HEK293 (cell line): Measurements from ENCODE around the gene BID.

ENCODE experiments used
- CTCF ChIA-PET: fragments of 350-600 bp; formaldehyde crosslinking; extraction: SDS; loops from one replicate; lab custom pipeline; 2021; ENCODE audit warnings: antibody characterized with exemption; lab: Yijun Ruan, JAX
- POLR2A ChIA-PET: fragments of 300-600 bp; formaldehyde crosslinking; extraction: SDS; loops from one replicate; lab custom pipeline; 2020; ENCODE audit warnings: antibody characterized with exemption, inconsistent platforms; lab: Yijun Ruan, JAX
- H3K27ac ChIP-seq: fragments of 200-500 bp; sonication (Bioruptor generic); 2 replicates; pipeline ENCODE4 v1.5.1; 2014; ENCODE audit warnings: low read depth, low read length, control low read depth, inconsistent platforms; ENCODE audit errors: extremely low read depth
- H3K36me3 ChIP-seq, 2 experiments: fragments of 200-500 bp in 1 of 2; sonication (Bioruptor generic) in 1 of 2; 1 replicate in 1 of 2; 2 replicates in 1 of 2; pipeline ENCODE4 v1.5.1; 2014 to 2017; ENCODE audit warnings: inconsistent platforms in 2 of 2, low read length in 2 of 2; ENCODE audit not compliant: control insufficient read depth in 2 of 2, insufficient read depth in 1 of 2
- H3K4me1 ChIP-seq: fragments of 200-500 bp; sonication (Bioruptor generic); 2 replicates; pipeline ENCODE4 v1.5.1; 2014; ENCODE audit warnings: mild to moderate bottlenecking, low read length, inconsistent platforms; ENCODE audit not compliant: control insufficient read depth, insufficient read depth
- H3K4me3 ChIP-seq: 2 replicates; pipeline ENCODE4 v1.5.1; 2011; ENCODE audit warnings: low read depth, mild to moderate bottlenecking, control low read depth, low read length, moderate library complexity
- H3K9me3 ChIP-seq: fragments of 200-500 bp; sonication (Bioruptor generic); 2 replicates; pipeline ENCODE4 v1.5.1; 2014; ENCODE audit warnings: low read depth, low read length, inconsistent platforms; ENCODE audit not compliant: control insufficient read depth, insufficient read depth
- HOXA7 ChIP-seq: sonication (generic); formaldehyde crosslinking; IDR thresholded peaks from 2 replicates; pipeline ENCODE4 v1.8.1; 2022; ENCODE audit warnings: missing genetic modification reagents, borderline replicate concordance
- IKZF3 ChIP-seq: fragments of 450-650 bp; IDR thresholded peaks from 2 replicates; pipeline ENCODE4 v1.5.0; 2018; ENCODE audit warnings: missing biosample characterization, mild to moderate bottlenecking, missing genetic modification characterization, moderate library complexity
- KLF7 ChIP-seq: fragments of 450-650 bp; formaldehyde crosslinking; IDR thresholded peaks from 2 replicates; pipeline ENCODE4 v1.5.1; 2016; ENCODE audit warnings: missing biosample characterization, missing genetic modification characterization, borderline replicate concordance
- KLF8 ChIP-seq: fragments of 450-650 bp; formaldehyde crosslinking; IDR thresholded peaks from 2 replicates; pipeline ENCODE4 v1.5.1; 2016; ENCODE audit warnings: missing biosample characterization, missing genetic modification characterization
- MYNN ChIP-seq: fragments of 450-650 bp; formaldehyde crosslinking; IDR thresholded peaks from 2 replicates; pipeline ENCODE4 v1.5.1; 2016; ENCODE audit warnings: missing biosample characterization, missing genetic modification characterization, borderline replicate concordance
- YY1 ChIP-seq: fragments of 450-650 bp; formaldehyde crosslinking; IDR thresholded peaks from 2 replicates; pipeline ENCODE4 v1.5.1; 2018; ENCODE audit warnings: missing biosample characterization, missing genetic modification characterization
- ZNF174 ChIP-seq: fragments of 450-650 bp; formaldehyde crosslinking; IDR thresholded peaks from 2 replicates; pipeline ENCODE4 v1.5.0; 2017; ENCODE audit warnings: missing biosample characterization, mild to moderate bottlenecking, missing genetic modification characterization
- ZNF175 ChIP-seq: fragments of 450-650 bp; formaldehyde crosslinking; IDR thresholded peaks from 2 replicates; pipeline ENCODE4 v1.5.1; 2016; ENCODE audit warnings: missing biosample characterization, missing genetic modification characterization
- ZNF2 ChIP-seq: fragments of 450-650 bp; formaldehyde crosslinking; IDR thresholded peaks from 2 replicates; pipeline ENCODE4 v1.5.1; 2016; ENCODE audit warnings: missing biosample characterization, missing genetic modification characterization
- ZNF324 ChIP-seq: fragments of 450-650 bp; formaldehyde crosslinking; IDR thresholded peaks from 2 replicates; pipeline ENCODE4 v1.5.1; 2016; ENCODE audit warnings: missing biosample characterization, missing genetic modification characterization
- ZNF510 ChIP-seq: fragments of 450-650 bp; formaldehyde crosslinking; IDR thresholded peaks from 2 replicates; pipeline ENCODE4 v1.5.1; 2018; ENCODE audit warnings: mild to moderate bottlenecking, missing genetic modification characterization, missing biosample characterization; ENCODE audit not compliant: insufficient replicate concordance
- ZNF549 ChIP-seq: fragments of 450-650 bp; IDR thresholded peaks from 2 replicates; pipeline ENCODE4 v1.5.1; 2018; ENCODE audit warnings: missing biosample characterization, missing genetic modification characterization, mild to moderate bottlenecking, inconsistent platforms, moderate library complexity
- ZNF558 ChIP-seq: fragments of 450-650 bp; formaldehyde crosslinking; IDR thresholded peaks from 2 replicates; pipeline ENCODE4 v1.5.1; 2016; ENCODE audit warnings: missing biosample characterization, missing genetic modification characterization
- ZNF747 ChIP-seq: fragments of 450-650 bp; formaldehyde crosslinking; IDR thresholded peaks from 2 replicates; pipeline ENCODE4 v1.5.1; 2016; ENCODE audit warnings: missing biosample characterization, missing genetic modification characterization
- ZNF777 ChIP-seq: fragments of 450-650 bp; formaldehyde crosslinking; IDR thresholded peaks from 2 replicates; pipeline ENCODE4 v1.5.1; 2017; ENCODE audit warnings: missing biosample characterization, missing genetic modification characterization, borderline replicate concordance
- ZNF791 ChIP-seq: fragments of 450-650 bp; formaldehyde crosslinking; IDR thresholded peaks from 2 replicates; pipeline ENCODE4 v1.5.1; 2016; ENCODE audit warnings: missing biosample characterization, missing genetic modification characterization
- ZSCAN16 ChIP-seq: fragments of 450-650 bp; formaldehyde crosslinking; IDR thresholded peaks from 2 replicates; pipeline ENCODE4 v1.5.1; 2016; ENCODE audit warnings: missing biosample characterization, missing genetic modification characterization
- TF ChIP-seq, protein P1 (sequence below): fragments of 450-650 bp; formaldehyde crosslinking; IDR thresholded peaks from 2 replicates; pipeline ENCODE4 v1.5.1; 2017; ENCODE audit warnings: missing biosample characterization, mild to moderate bottlenecking, missing genetic modification characterization, moderate library complexity
- TF ChIP-seq, protein P2 (sequence below): fragments of 450-650 bp; formaldehyde crosslinking; IDR thresholded peaks from 2 replicates; pipeline ENCODE4 v1.5.1; 2016; ENCODE audit warnings: missing biosample characterization, missing genetic modification characterization
- TF ChIP-seq, protein P3 (sequence below): fragments of 450-650 bp; formaldehyde crosslinking; IDR thresholded peaks from 2 replicates; pipeline ENCODE4 v1.5.1; 2016; ENCODE audit warnings: missing biosample characterization, missing genetic modification characterization
- TF ChIP-seq, protein P4 (sequence below): sonication (generic); formaldehyde crosslinking; IDR thresholded peaks from 2 replicates; pipeline ENCODE4 v1.8.1; 2022; ENCODE audit warnings: mild to moderate bottlenecking, moderate library complexity, missing genetic modification reagents
- TF ChIP-seq, protein P5 (sequence below): fragments of 450-650 bp; formaldehyde crosslinking; optimal IDR thresholded peaks from 2 replicates; pipeline ENCODE3; 2016; ENCODE audit warnings: missing biosample characterization, mild to moderate bottlenecking, missing genetic modification characterization

BID gene

DNA sequence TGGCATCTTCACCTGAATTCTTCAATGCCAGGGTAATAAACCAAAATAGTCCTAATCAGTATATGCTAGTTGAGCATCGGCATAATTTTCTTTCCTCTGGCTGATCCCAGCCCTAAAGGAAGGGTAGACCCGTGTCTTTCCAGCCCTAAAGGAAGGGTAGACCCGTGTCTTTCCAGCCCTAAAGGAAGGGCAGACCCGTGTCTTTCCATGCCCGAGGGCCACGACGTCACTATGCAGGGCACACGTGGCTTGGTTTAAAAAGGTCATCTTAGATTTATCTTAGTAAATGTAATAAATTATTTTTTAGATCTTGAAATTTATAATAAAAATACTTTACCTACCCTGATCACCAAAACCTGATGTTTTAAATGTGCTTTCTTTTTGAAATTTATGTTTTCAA is 45.5 kb downstream of the BID start:
- TF ChIP-seq ZNF747 (tag by site-specific recombination), result no peak
- no peak for TF ChIP-seq ZNF2 (tag by site-specific recombination)
- no peak for TF ChIP-seq HOXA7 (CRISPR knock-in tag)
- TF ChIP-seq, protein P1, sequence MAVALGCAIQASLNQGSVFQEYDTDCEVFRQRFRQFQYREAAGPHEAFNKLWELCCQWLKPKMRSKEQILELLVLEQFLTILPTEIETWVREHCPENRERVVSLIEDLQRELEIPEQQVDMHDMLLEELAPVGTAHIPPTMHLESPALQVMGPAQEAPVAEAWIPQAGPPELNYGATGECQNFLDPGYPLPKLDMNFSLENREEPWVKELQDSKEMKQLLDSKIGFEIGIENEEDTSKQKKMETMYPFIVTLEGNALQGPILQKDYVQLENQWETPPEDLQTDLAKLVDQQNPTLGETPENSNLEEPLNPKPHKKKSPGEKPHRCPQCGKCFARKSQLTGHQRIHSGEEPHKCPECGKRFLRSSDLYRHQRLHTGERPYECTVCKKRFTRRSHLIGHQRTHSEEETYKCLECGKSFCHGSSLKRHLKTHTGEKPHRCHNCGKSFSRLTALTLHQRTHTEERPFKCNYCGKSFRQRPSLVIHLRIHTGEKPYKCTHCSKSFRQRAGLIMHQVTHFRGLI (tag by site-specific recombination), result no peak
- ChIA-PET POLR2A (no interaction called here), CTCF (interaction anchor here (0.5 to 2.4 kb wide), 3 partner anchors 13 to 193 kb away, joined by 3 to 21 read pairs (median 4); no protein-coding TSS in a partner anchor)
- no peaks in the 10 kb centered on the region for H3K9me3 ChIP-seq
- H3K36me3 ChIP-seq, result peaks cover 0 to 65% of the 10 kb centered on the region in 2 experiments; a peak in 1 of 3 replicates
- no peak overlapping the region for H3K27ac ChIP-seq
- H3K4me3 ChIP-seq, result no peak overlapping the region
- 0 out of 2 replicates have a peak, but pooled peaks cover 4% of the 10 kb centered on the region for H3K4me1 ChIP-seq

DNA sequence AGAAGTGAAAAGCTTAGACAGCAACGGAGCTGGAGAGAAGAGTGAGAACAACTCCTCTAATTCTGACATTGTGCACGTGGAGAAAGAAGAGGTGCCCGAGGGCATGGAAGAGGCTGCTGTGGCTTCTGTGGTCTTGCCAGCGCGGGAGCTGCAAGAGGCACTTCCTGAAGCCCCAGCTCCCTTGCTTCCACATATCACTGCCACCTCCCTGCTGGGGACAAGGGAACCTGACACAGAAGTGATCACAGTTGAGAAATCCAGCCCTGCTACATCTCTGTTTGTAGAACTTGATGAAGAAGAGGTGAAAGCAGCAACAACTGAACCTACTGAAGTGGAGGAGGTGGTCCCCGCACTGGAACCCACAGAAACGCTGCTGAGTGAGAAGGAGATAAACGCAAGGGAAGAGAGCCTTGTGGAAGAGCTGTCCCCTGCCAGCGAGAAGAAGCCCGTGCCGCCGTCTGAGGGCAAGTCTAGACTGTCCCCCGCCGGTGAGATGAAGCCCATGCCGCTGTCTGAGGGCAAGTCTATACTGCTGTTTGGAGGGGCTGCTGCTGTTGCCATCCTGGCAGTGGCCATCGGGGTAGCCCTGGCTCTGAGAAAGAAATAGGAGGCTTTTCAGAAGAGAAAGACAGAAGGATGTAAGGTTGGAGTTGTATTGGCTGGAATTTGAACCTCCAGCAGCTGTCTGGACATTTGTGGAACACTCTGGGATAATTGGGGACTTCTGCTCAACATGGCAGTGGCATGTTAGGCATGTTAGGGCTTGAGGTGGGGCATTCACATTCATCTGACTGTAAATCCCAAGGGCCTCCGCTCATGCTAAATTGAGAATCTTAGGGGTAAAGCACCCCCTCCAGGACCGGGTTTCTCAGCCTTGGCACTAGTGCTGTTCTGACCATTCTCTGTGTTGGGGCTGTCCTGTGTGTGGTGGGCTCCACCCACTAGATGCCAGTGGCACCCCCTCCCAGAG is 47.1 kb downstream of the BID start:
- Histone ChIP-seq H3K4me3 (no peak overlapping the region), H3K9me3 (no peaks in the 10 kb centered on the region), H3K4me1 (0 out of 2 replicates have a peak, but pooled peaks cover 4% of the 10 kb centered on the region), H3K27ac (no peak overlapping the region), H3K36me3 (peaks cover 0 to 49% of the 10 kb centered on the region in 2 experiments; a peak in 1 of 3 replicates)
- TF ChIP-seq ZNF174 (tag by site-specific recombination), result no peak
- no peak for TF ChIP-seq ZNF558 (tag by site-specific recombination)
- no peak for TF ChIP-seq ZNF549 (tag by site-specific recombination)
- no peak for TF ChIP-seq ZNF175 (tag by site-specific recombination)
- TF ChIP-seq KLF7, result no peak
- no peak for TF ChIP-seq KLF8
- no peak for TF ChIP-seq ZNF791 (tag by site-specific recombination)
- ChIA-PET CTCF (interaction anchor here (0.7 to 1.5 kb wide), 2 partner anchors 14 to 420 kb away, joined by 3 to 5 read pairs; no protein-coding TSS in a partner anchor), POLR2A (no interaction called here)

DNA sequence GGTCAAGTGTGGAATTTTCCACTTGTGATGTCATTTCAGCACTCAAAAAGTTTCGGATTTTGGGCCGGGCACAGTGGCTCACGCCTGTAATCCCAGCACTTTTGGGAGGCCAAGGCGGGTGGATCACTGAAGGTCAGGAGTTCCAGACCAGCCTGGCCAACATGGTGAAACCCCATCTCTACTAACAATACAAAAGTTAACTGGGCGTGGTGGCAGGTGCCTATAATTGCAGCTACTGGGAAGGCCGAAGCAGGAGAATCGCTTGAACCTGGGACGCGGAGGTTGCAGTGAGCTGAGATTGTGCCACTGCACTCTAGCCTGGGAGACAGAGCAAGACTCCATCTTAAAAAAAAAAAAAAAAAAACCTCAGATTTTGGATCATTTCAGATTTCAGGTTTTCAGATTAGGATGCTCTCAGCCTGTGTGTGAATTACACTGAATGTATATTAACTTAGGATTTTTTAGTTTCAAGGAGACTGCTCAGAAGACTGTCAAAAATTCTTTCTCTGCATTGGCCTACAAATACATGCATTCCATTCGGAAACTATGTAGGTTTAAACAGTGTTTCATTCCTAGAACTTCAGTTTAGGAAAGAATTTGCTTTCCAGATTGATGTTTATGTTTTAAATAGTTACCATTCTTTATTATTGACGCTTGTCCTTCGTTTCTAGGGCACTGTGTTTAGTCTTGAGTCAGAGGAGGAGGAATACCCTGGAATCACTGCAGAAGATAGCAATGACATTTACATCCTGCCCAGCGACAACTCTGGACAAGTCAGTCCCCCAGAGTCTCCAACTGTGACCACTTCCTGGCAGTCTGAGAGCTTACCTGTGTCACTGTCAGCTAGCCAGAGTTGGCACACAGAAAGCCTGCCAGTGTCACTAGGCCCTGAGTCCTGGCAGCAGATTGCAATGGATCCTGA is 48.0 kb downstream of the BID start:
- peaks cover 0 to 40% of the 10 kb centered on the region in 2 experiments; a peak in 1 of 3 replicates for H3K36me3 ChIP-seq
- H3K9me3 ChIP-seq, result no peaks in the 10 kb centered on the region
- ChIA-PET CTCF (interaction anchor here (0.7 to 1.5 kb wide), 2 partner anchors 15 to 421 kb away, joined by 3 to 5 read pairs; no protein-coding TSS in a partner anchor), POLR2A (no interaction called here)
- H3K27ac ChIP-seq, result no peak overlapping the region
- H3K4me1 ChIP-seq, result 0 out of 2 replicates have a peak, but pooled peaks cover 4% of the 10 kb centered on the region
- no peak overlapping the region for H3K4me3 ChIP-seq
- no peak for TF ChIP-seq ZNF777
- TF ChIP-seq IKZF3 (tag by site-specific recombination), result no peak
- TF ChIP-seq ZNF510 (tag by site-specific recombination), result no peak
- no peak for TF ChIP-seq ZSCAN16 (tag by site-specific recombination)
- TF ChIP-seq MYNN (tag by site-specific recombination), result no peak
- TF ChIP-seq ZNF324 (tag by site-specific recombination), result no peak
- TF ChIP-seq, protein P2, sequence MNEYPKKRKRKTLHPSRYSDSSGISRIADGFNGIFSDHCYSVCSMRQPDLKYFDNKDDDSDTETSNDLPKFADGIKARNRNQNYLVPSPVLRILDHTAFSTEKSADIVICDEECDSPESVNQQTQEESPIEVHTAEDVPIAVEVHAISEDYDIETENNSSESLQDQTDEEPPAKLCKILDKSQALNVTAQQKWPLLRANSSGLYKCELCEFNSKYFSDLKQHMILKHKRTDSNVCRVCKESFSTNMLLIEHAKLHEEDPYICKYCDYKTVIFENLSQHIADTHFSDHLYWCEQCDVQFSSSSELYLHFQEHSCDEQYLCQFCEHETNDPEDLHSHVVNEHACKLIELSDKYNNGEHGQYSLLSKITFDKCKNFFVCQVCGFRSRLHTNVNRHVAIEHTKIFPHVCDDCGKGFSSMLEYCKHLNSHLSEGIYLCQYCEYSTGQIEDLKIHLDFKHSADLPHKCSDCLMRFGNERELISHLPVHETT (tag by site-specific recombination), result no peak
- TF ChIP-seq, protein P3, sequence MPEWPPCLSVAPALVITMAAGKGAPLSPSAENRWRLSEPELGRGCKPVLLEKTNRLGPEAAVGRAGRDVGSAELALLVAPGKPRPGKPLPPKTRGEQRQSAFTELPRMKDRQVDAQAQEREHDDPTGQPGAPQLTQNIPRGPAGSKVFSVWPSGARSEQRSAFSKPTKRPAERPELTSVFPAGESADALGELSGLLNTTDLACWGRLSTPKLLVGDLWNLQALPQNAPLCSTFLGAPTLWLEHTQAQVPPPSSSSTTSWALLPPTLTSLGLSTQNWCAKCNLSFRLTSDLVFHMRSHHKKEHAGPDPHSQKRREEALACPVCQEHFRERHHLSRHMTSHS (tag by site-specific recombination), result no peak
- TF ChIP-seq, protein P4, sequence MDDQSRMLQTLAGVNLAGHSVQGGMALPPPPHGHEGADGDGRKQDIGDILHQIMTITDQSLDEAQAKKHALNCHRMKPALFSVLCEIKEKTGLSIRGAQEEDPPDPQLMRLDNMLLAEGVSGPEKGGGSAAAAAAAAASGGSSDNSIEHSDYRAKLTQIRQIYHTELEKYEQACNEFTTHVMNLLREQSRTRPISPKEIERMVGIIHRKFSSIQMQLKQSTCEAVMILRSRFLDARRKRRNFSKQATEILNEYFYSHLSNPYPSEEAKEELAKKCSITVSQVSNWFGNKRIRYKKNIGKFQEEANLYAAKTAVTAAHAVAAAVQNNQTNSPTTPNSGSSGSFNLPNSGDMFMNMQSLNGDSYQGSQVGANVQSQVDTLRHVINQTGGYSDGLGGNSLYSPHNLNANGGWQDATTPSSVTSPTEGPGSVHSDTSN (CRISPR knock-in tag), result no peak
- no peak for TF ChIP-seq YY1 (tag by site-specific recombination)
- TF ChIP-seq, protein P5, sequence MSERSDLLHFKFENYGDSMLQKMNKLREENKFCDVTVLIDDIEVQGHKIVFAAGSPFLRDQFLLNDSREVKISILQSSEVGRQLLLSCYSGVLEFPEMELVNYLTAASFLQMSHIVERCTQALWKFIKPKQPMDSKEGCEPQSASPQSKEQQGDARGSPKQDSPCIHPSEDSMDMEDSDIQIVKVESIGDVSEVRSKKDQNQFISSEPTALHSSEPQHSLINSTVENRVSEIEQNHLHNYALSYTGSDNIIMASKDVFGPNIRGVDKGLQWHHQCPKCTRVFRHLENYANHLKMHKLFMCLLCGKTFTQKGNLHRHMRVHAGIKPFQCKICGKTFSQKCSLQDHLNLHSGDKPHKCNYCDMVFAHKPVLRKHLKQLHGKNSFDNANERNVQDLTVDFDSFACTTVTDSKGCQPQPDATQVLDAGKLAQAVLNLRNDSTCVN (tag by site-specific recombination), result no peak
